ENCODE measurements around the gene BANP.
"Not testable (repeated sequence)": the region's sequence is repeated elsewhere in the genome, so short reads cannot be mapped to it uniquely, and the experiment has no call there.

The BANP gene

GRCh38 chr16:88108762-88109161 lies 157.5 kb downstream of the BANP start:
- no peak for DNase-seq
- TF ChIP-seq POLR2A (IDR thresholded peaks at IDR 0.05; ENCODE audit: low read length) (no peak), GATA1 (IDR thresholded peaks at IDR 0.05; ENCODE audit: low read depth, low read length) (no peak)

GRCh38 chr16:88109726-88110621 lies 158.7 kb downstream of the BANP start:
- not testable (repeated sequence) for DNase-seq

GRCh38 chr16:88110875-88111494 lies 159.8 kb downstream of the BANP start:
- DNase-seq: not testable (repeated sequence)

- not testable (repeated sequence) for DNase-seq
Measured at GRCh38 chr16:88111976-88112375, 160.7 kb downstream of the BANP start.

- DNase-seq: no peak
- TF ChIP-seq POLR2A (IDR thresholded peaks at IDR 0.05; ENCODE audit: low read length) (no peak), GATA1 (IDR thresholded peaks at IDR 0.05; ENCODE audit: low read depth, low read length) (no peak)
Measured at GRCh38 chr16:88113545-88114045, 162.4 kb downstream of the BANP start.

GRCh38 chr16:88114541-88115228 lies 163.5 kb downstream of the BANP start:
- not testable (repeated sequence) for DNase-seq

- DNase-seq: no peak
- TF ChIP-seq GATA1 (IDR thresholded peaks at IDR 0.05; ENCODE audit: low read depth, low read length) (no peak), POLR2A (IDR thresholded peaks at IDR 0.05; ENCODE audit: low read length) (no peak)
Measured at GRCh38 chr16:88116121-88116520, 164.9 kb downstream of the BANP start.

- DNase-seq: no peak
- TF ChIP-seq GATA1 (IDR thresholded peaks at IDR 0.05; ENCODE audit: low read depth, low read length): no peak
- TF ChIP-seq POLR2A (IDR thresholded peaks at IDR 0.05; ENCODE audit: low read length): no peak
Measured at GRCh38 chr16:88117476-88117868, 166.2 kb downstream of the BANP start.

- TF ChIP-seq POLR2A (IDR thresholded peaks at IDR 0.05; ENCODE audit: low read length) (no peak), GATA1 (IDR thresholded peaks at IDR 0.05; ENCODE audit: low read depth, low read length) (no peak)
- DNase-seq: no peak
Measured at GRCh38 chr16:88118376-88118775, 167.1 kb downstream of the BANP start.

- not testable (repeated sequence) for DNase-seq
Measured at GRCh38 chr16:88118852-88119741, 167.9 kb downstream of the BANP start.

GRCh38 chr16:88119881-88120751 lies 168.9 kb downstream of the BANP start:
- DNase-seq: not testable (repeated sequence)

- TF ChIP-seq GATA1 (IDR thresholded peaks at IDR 0.05; ENCODE audit: low read depth, low read length) (no peak), POLR2A (IDR thresholded peaks at IDR 0.05; ENCODE audit: low read length) (no peak)
- no peak for DNase-seq
Measured at GRCh38 chr16:88120812-88121211, 169.6 kb downstream of the BANP start.

- not testable (repeated sequence) for DNase-seq
Measured at GRCh38 chr16:88121391-88121790, 170.2 kb downstream of the BANP start.

Data from erythroblast (primary cell).